Lower lobe of right lung (tissue), 2 donors: ENCODE data around the gene TMEM250. TPM values are rescaled to one million over a fixed set of nuclear protein-coding genes. Genes with fewer than 3 reads are reported as not detected.

Experiments
- ATAC-seq, 2 donors: fragments of 200-7000 bp; cut with Tn5 transposase; one replicate each; pipeline ENCODE4 v1.9.1; 2020 to 2022; ENCODE audit warnings: mild to moderate bottlenecking in 2 of 2, moderate library complexity in 2 of 2
- DNase-seq: peaks from one replicate; pipeline ENCODE4 v3.0.0-alpha.2; 2020
- H3K27ac ChIP-seq: fragments of 200-600 bp; one replicate; pipeline ENCODE4 v1.8.0; 2022
- H3K27me3 ChIP-seq: fragments of 200-600 bp; one replicate; pipeline ENCODE4 v1.8.0; 2022; ENCODE audit warnings: low read depth
- H3K36me3 ChIP-seq: fragments of 200-600 bp; one replicate; pipeline ENCODE4 v1.8.0; 2022; ENCODE audit warnings: mild to moderate bottlenecking
- H3K4me1 ChIP-seq: fragments of 200-600 bp; one replicate; pipeline ENCODE4 v1.8.0; 2022
- H3K4me3 ChIP-seq: fragments of 200-600 bp; one replicate; pipeline ENCODE4 v1.8.0; 2022; ENCODE audit warnings: mild to moderate bottlenecking
- H3K9me3 ChIP-seq: fragments of 200-600 bp; one replicate; pipeline ENCODE4 v1.8.0; 2022
- intact Hi-C: fragments of 100-400 bp; cut with DNase I; formaldehyde crosslinking; loops from one replicate; pipeline ENCODE4 v1.11.0; 2022
- total RNA-seq: library from RNA; stranded (reverse); fragmentation: NEBNext Ultra II Directional; extraction: Animal tissue kit (Norgen Biotek cat#: 25700); gene quantifications from one replicate; pipeline ENCODE4 v1.2.1, GENCODE V29; 2021
- TF ChIP-seq, protein P1 (sequence below): fragments of 200-600 bp; IDR thresholded peaks from one replicate; pipeline ENCODE4 v1.8.0; 2022; ENCODE audit warnings: antibody characterized with exemption, mild to moderate bottlenecking
- donor health status: DM: no; HTN: yes; CAD: no; lungs with severe emphysema.

TMEM250 gene
- total RNA-seq, 1 donor from 2014 or later = 31.2 TPM

DNA sequence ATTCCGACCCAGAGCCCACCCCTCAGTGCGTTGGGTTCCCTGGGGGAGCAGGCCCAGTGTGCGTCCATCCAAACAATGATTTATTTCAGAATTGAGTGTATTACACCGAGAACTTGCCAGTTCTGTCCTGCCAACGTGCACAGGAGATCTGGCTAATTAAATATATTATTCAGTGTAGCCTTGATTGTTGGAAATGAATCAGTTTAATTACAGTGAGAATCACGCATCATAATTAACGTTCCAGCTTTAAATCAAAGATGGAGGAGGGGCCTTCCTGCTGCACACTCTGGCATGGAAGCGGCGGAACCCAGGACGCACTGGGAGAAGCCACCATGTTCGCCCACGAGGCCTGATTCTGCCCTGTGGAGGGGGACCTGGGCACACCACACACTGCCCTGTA, 30.7 kb upstream of the TMEM250 start:
- TF ChIP-seq, protein P1, sequence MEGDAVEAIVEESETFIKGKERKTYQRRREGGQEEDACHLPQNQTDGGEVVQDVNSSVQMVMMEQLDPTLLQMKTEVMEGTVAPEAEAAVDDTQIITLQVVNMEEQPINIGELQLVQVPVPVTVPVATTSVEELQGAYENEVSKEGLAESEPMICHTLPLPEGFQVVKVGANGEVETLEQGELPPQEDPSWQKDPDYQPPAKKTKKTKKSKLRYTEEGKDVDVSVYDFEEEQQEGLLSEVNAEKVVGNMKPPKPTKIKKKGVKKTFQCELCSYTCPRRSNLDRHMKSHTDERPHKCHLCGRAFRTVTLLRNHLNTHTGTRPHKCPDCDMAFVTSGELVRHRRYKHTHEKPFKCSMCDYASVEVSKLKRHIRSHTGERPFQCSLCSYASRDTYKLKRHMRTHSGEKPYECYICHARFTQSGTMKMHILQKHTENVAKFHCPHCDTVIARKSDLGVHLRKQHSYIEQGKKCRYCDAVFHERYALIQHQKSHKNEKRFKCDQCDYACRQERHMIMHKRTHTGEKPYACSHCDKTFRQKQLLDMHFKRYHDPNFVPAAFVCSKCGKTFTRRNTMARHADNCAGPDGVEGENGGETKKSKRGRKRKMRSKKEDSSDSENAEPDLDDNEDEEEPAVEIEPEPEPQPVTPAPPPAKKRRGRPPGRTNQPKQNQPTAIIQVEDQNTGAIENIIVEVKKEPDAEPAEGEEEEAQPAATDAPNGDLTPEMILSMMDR = no peak
- Histone ChIP-seq H3K9me3 (no peaks in the 10 kb centered on the region), H3K4me3 (no peak overlapping the region), H3K4me1 (no peaks in the 10 kb centered on the region), H3K36me3 (no peaks in the 10 kb centered on the region), H3K27ac (no peak overlapping the region), H3K27me3 (peaks cover 39% of the 10 kb centered on the region)
- DNase-seq = no peak
- intact Hi-C loops = no loop called here
- ATAC-seq = no peak

DNA sequence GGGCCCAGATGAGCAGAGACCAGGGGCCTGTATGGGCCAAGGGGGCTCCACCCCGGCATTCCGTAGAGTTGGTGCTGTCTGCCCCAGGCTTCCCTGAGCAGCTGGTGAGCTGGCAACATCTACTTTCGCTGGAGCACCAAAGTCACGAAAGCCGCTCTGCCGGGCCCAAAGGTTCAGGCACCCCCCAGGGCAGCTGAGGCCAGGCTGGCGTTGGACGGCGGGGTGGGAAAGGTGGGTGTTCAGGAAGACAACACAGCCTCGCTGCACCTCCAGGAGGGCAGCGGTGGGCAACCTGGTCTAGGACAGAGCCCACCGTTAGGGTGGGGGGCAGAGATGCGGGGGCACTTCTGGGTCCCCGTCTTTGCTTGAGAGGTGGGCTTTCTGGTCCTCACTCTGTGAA, 30.1 kb upstream of the TMEM250 start:
- no peak for ATAC-seq
- H3K27ac ChIP-seq = no peak overlapping the region
- DNase-seq = no peak
- peaks cover 43% of the 10 kb centered on the region for H3K27me3 ChIP-seq
- no peaks in the 10 kb centered on the region for H3K4me1 ChIP-seq
- H3K9me3 ChIP-seq = no peaks in the 10 kb centered on the region
- no peak overlapping the region for H3K4me3 ChIP-seq
- H3K36me3 ChIP-seq = no peaks in the 10 kb centered on the region
- intact Hi-C loops = no loop called here
- TF ChIP-seq, protein P1 = no peak

DNA sequence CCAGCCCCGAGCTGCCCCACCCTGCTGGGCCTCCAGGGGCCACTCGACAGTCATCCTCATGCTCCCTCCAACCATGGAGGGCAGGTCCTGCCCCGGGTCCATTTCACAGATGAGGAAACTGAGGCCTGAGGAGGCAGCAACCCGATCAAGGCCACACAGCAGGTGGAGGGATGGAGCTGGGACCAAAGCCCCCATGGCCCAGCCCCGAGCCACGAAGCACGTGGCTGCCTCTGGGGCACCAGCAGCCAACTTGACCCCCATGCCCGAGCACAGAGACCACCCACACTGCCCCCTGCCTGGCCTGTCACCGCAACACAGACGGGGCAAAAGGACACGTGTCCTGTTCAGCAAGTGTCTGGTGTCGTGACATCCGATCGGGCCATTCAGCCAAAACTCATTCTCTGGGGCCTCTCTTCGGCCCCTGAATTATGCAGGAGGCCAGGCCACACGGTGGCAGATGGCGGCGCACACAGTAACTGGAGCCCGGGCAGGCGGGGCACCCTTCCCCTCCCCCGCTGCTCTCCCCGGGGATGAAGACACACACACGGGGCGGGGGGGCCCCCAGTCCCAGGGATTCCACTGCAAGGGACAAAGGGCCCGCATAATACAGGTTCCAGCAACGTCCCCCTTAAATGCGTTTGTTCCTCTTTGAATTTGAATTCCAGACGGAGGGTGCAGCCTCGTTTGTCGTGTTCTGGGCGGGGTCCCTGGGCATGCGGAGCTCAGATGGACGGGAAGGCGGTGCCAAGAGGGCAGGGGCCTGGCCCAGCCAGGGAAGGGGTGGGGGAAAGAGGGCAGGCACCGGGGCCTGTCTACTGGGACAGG, 29.4 kb upstream of the TMEM250 start:
- Histone ChIP-seq H3K27ac (no peak overlapping the region), H3K27me3 (peaks cover 50% of the 10 kb centered on the region), H3K4me1 (no peaks in the 10 kb centered on the region), H3K36me3 (no peaks in the 10 kb centered on the region), H3K4me3 (no peak overlapping the region), H3K9me3 (no peaks in the 10 kb centered on the region)
- ATAC-seq (no peak), DNase-seq (no peak)
- intact Hi-C loops = no loop called here
- TF ChIP-seq, protein P1 = no peak

DNA sequence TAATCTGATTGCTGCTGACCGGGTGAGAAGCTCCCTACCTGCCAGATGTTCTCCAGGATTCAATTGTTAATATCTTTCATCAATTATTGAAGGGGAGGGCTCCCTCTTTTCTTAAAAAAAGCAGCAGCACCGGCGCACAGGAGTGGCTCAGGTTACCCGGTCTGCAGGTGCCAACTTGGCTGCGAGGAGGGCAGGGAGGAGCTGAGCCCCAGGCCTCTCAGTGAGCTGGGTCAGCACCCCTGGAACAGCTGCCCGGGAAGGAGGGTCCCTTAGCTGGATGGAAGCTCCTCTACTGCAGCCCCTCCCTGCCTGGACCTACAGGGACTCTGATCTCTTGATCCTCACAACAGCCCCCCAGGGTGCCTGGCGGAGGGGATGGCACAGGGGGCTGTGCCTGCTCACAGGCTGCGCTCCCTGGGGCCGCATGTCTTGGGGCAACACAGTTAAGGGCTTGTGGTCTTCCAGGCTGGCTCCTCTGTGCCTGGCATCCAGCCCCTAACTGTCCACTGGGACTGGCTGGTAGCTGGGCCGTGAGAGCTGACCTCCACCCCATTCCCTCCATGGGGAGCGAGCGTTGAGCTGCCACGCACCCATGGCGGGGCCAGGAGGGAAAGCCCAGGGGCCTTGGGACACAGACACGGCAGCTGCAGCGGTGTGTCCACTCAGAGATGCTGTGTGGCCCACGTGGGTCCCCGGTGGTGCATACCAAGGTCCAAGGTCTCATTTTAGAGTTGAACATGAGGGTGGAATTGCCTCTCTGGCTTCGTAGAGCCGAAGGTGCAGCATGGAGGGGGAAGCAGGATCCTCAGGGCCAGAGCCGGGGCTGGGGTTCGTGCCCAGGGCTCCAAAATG, 28.6 kb upstream of the TMEM250 start:
- H3K4me1 ChIP-seq = no peaks in the 10 kb centered on the region
- TF ChIP-seq, protein P1 = no peak
- H3K27me3 ChIP-seq = peaks cover 58% of the 10 kb centered on the region
- DNase-seq (no peak), ATAC-seq (no peak)
- no peaks in the 10 kb centered on the region for H3K9me3 ChIP-seq
- H3K36me3 ChIP-seq = no peaks in the 10 kb centered on the region
- H3K4me3 ChIP-seq = no peak overlapping the region
- intact Hi-C loops = no loop called here
- no peak overlapping the region for H3K27ac ChIP-seq

DNA sequence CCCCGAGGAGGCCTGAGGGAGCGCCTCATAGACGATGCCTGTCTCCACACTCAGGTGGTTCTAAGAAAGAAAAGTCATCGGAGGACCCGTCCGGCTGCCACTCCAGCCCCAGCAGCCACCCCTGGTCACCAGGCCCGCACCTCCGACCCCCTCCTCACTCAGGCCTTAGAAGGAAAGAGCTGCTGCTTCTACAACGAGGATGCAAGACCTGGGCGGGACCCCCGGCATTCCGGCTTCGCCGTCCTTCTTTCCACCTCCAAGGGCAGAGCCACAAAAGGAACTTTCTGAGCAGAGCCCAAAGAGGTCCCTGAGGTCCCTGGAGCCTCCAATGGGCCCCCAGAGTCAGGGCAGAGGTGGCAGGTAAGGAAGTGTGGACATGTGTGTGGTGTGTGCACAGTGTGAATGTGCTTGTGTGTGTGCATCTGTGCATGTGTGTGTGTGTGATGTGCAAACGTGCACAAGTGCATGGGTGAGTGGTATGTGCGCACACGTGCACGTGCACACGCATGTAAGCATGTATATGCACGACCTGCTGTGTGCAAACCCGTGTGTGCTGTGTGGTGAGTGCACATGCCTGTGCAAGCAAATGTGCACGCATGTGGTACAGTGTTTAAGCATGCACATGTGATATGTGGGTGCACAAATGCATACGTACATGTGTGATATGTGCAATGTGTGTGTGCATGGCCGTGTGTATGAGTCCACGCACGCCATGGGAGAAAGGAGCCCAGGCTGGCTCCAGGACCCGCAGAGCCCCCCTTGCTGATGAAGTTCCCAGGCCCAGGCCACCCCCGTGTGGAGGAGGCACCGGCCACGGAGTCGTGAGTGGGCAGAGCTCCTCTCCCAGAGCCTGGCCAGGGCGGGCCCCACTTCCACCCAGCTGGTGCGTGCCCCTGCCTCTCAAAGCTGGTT, 27.7 kb upstream of the TMEM250 start:
- H3K9me3 ChIP-seq = no peaks in the 10 kb centered on the region
- intact Hi-C loops = no loop called here
- no peaks in the 10 kb centered on the region for H3K36me3 ChIP-seq
- TF ChIP-seq, protein P1 = no peak
- no peaks in the 10 kb centered on the region for H3K4me1 ChIP-seq
- ATAC-seq = no peak
- DNase-seq = no peak
- H3K27ac ChIP-seq = no peak overlapping the region
- H3K4me3 ChIP-seq = no peak overlapping the region
- H3K27me3 ChIP-seq = peaks cover 64% of the 10 kb centered on the region
